Mesendoderm (in vitro differentiated cells): ENCODE measurements around the gene C2orf76.

ENCODE experiments used
- DNase-seq: peaks from one replicate; pipeline ENCODE4 v3.0.0; 2013
- H2AK5ac ChIP-seq: 2 replicates; pipeline ENCODE4 v1.6.1; 2013; ENCODE audit warnings: low read length, inconsistent platforms
- H2BK120ac ChIP-seq: 2 replicates; pipeline ENCODE4 v1.6.1; 2013; ENCODE audit warnings: low read depth, mild to moderate bottlenecking, low read length, moderate library complexity, mixed read lengths
- H2BK15ac ChIP-seq: replicated peaks from 2 replicates; pipeline ENCODE4 v1.6.1; 2013; ENCODE audit warnings: low read depth, mild to moderate bottlenecking, moderate library complexity
- H2BK5ac ChIP-seq: 2 replicates; pipeline ENCODE4 v1.6.1; 2013; ENCODE audit warnings: low read length, inconsistent platforms
- H3K18ac ChIP-seq: 2 replicates; pipeline ENCODE4 v1.6.1; 2013; ENCODE audit warnings: mild to moderate bottlenecking, low read length, mixed read lengths
- H3K23ac ChIP-seq: one replicate; pipeline ENCODE4 v1.6.1; 2013; ENCODE audit warnings: low read length
- H3K27ac ChIP-seq: 2 replicates; pipeline ENCODE4 v1.5.1; 2013; ENCODE audit warnings: low read depth, mild to moderate bottlenecking, inconsistent platforms, low read length, moderate library complexity
- H3K27me3 ChIP-seq: 2 replicates; pipeline ENCODE4 v1.6.1; 2013; ENCODE audit warnings: low read length, control low read depth, mild to moderate bottlenecking, inconsistent platforms; ENCODE audit not compliant: insufficient read depth, poor library complexity
- H3K36me3 ChIP-seq: 2 replicates; pipeline ENCODE4 v1.6.1; 2013; ENCODE audit warnings: low read length, inconsistent platforms; ENCODE audit not compliant: control insufficient read depth, insufficient read depth
- H3K4ac ChIP-seq: one replicate; pipeline ENCODE4 v1.6.1; 2013; ENCODE audit warnings: low read depth, mild to moderate bottlenecking, low read length, moderate library complexity
- H3K4me1 ChIP-seq: 2 replicates; pipeline ENCODE4 v1.6.1; 2013; ENCODE audit warnings: low read depth, low read length, inconsistent platforms; ENCODE audit not compliant: control insufficient read depth
- H3K4me2 ChIP-seq: 2 replicates; pipeline ENCODE4 v1.6.1; 2013; ENCODE audit warnings: low read length
- H3K4me3 ChIP-seq: 2 replicates; pipeline ENCODE4 v1.5.1; 2013; ENCODE audit warnings: mild to moderate bottlenecking, low read length
- H3K56ac ChIP-seq: one replicate; pipeline ENCODE4 v1.6.1; 2013; ENCODE audit warnings: low read length
- H3K79me1 ChIP-seq: 2 replicates; pipeline ENCODE4 v1.6.1; 2013; ENCODE audit warnings: low read length, inconsistent platforms
- H3K79me2 ChIP-seq: 2 replicates; pipeline ENCODE4 v1.6.1; 2013; ENCODE audit warnings: mild to moderate bottlenecking, low read length; ENCODE audit not compliant: control insufficient read depth, insufficient read depth
- H3K9ac ChIP-seq: 2 replicates; pipeline ENCODE4 v1.6.1; 2013; ENCODE audit warnings: low read length, inconsistent platforms
- H4K5ac ChIP-seq: one replicate; pipeline ENCODE4 v1.6.1; 2013; ENCODE audit warnings: low read length
- H4K8ac ChIP-seq: one replicate; pipeline ENCODE4 v1.6.1; 2013; ENCODE audit warnings: low read depth, mild to moderate bottlenecking, control low read depth, low read length, moderate library complexity
- WGBS: extraction: QIAGEN DNeasy Blood & Tissue Kit; methylation state at CpG from one replicate; pipeline ENCODE4 v1.1.7; 2013; ENCODE audit warnings: low lambda C conversion rate, missing lambda C conversion rate; ENCODE audit not compliant: insufficient coverage; ENCODE audit errors: extremely low coverage; 5-methylcytosine and 5-hydroxymethylcytosine counted together

The C2orf76 gene

DNA sequence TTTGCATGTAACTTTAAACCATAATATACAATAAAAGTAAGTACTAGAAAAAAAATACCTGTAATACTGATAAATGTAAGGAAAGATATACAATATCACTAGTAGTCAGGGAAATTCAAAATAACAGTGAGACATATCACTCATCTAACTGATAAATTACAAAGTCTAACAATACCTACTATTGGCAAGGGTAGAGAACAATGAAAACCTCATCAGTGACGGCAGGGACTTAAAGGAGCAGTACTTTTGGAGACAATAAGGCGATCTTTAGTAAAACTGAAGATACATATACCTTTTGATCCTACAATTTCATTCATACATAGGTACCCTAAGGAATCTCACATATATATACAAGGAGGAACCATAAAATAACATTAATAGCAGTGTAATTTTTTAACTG lies 24.9 kb downstream of the C2orf76 start:
- Histone ChIP-seq H3K9ac (no peak overlapping the region), H3K27ac (no peak overlapping the region), H4K8ac (no peak overlapping the region), H3K36me3 (no peaks in the 10 kb centered on the region), H3K18ac (no peak overlapping the region), H3K4me1 (no peaks in the 10 kb centered on the region), H4K5ac (no peak overlapping the region), H2AK5ac (no peak overlapping the region), H3K79me2 (no peaks in the 10 kb centered on the region), H3K79me1 (no peaks in the 10 kb centered on the region), H2BK120ac (no peak overlapping the region), H2BK5ac (no peak overlapping the region), H3K23ac (no peak overlapping the region), H3K27me3 (no peaks in the 10 kb centered on the region), H3K4ac (no peak overlapping the region), H3K56ac (no peak overlapping the region), H2BK15ac (no peak overlapping the region), H3K4me3 (no peak overlapping the region), H3K4me2 (no peak overlapping the region)
- no CpG with 5 or more reads among the region's 2 CpGs for WGBS
- DNase-seq = no peak

DNA sequence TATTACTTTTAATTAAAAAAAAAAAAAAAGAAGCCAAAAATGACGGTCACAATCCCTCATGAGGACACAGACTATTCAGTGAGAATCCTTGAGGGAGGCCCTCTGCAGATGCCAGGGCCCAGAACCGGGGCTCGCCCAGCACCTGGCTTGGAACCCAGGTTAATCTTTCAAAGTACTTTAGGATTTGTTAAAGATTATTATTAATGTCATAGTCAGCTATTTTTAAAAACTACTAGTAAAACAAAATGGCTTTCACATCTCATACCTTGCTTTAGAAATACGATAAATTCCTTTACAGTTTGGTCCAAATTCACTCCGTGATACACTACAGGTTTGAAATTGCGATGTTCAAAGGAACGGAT lies 27.1 kb downstream of the C2orf76 start:
- H3K79me1 ChIP-seq = no peaks in the 10 kb centered on the region
- no peak overlapping the region for H3K4me2 ChIP-seq
- H3K4me3 ChIP-seq = no peak overlapping the region
- H3K27ac ChIP-seq = no peak overlapping the region
- no peak overlapping the region for H3K56ac ChIP-seq
- no peak overlapping the region for H2BK5ac ChIP-seq
- no peak overlapping the region for H3K9ac ChIP-seq
- no peak overlapping the region for H2BK15ac ChIP-seq
- no peaks in the 10 kb centered on the region for H3K4me1 ChIP-seq
- H3K27me3 ChIP-seq = no peaks in the 10 kb centered on the region
- WGBS = no CpG with 5 or more reads among the region's 7 CpGs
- H3K36me3 ChIP-seq = no peaks in the 10 kb centered on the region
- no peak overlapping the region for H2BK120ac ChIP-seq
- no peak overlapping the region for H3K23ac ChIP-seq
- H2AK5ac ChIP-seq = no peak overlapping the region
- H4K8ac ChIP-seq = no peak overlapping the region
- no peak overlapping the region for H4K5ac ChIP-seq
- H3K4ac ChIP-seq = no peak overlapping the region
- no peak overlapping the region for H3K18ac ChIP-seq
- H3K79me2 ChIP-seq = no peaks in the 10 kb centered on the region
- DNase-seq = no peak

DNA sequence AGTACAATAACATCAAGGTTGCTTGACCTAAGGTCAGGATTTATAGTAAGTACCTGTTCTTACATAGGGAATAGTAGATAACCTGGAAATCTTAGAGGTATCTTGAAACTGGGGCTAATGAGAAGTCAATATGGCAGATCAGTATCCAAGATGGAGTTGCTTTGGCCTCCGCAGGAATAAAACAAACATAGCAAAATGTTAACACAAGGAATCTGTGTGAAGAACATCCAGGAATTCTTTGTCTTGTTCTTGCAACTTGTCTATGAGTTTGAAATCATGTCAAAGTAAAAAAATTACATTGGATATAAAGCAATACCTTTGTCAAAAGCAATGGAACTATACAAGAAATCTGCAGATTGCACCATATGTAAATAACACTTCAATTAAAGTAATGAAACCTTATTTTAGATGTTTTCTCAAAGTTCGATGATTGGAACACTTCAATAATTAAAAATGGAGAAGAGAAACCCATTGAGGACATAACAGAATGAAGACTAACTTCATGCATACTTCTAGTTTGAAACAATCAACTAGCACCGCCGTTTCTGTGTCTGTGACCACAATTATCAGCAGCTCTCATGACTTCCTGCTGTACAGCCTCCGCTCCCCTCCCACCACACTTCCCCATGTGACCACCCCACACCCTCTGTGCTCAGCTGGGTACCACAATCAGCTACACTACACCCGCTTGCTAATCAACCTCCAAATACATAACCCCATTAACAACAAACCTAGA lies 27.6 kb downstream of the C2orf76 start:
- Histone ChIP-seq H3K4me3 (no peak overlapping the region), H3K79me2 (no peaks in the 10 kb centered on the region), H3K56ac (no peak overlapping the region), H2BK15ac (no peak overlapping the region), H3K4me1 (no peaks in the 10 kb centered on the region), H3K9ac (no peak overlapping the region), H3K27me3 (no peaks in the 10 kb centered on the region), H3K36me3 (no peaks in the 10 kb centered on the region), H3K79me1 (no peaks in the 10 kb centered on the region), H3K4me2 (no peak overlapping the region), H2AK5ac (no peak overlapping the region), H3K27ac (no peak overlapping the region), H4K5ac (no peak overlapping the region), H2BK120ac (no peak overlapping the region), H3K23ac (no peak overlapping the region), H2BK5ac (no peak overlapping the region), H3K18ac (no peak overlapping the region), H4K8ac (no peak overlapping the region), H3K4ac (no peak overlapping the region)
- WGBS = no CpG with 5 or more reads among the region's 6 CpGs
- DNase-seq = no peak

- no CpG with 5 or more reads among the region's 2 CpGs for WGBS
- Histone ChIP-seq H4K5ac (no peak overlapping the region), H2BK120ac (no peak overlapping the region), H3K79me1 (no peaks in the 10 kb centered on the region), H3K4ac (no peak overlapping the region), H4K8ac (no peak overlapping the region), H3K4me3 (no peak overlapping the region), H3K4me1 (no peaks in the 10 kb centered on the region), H3K27me3 (no peaks in the 10 kb centered on the region), H2BK15ac (no peak overlapping the region), H3K27ac (no peak overlapping the region), H3K9ac (no peak overlapping the region), H3K56ac (no peak overlapping the region), H3K79me2 (no peaks in the 10 kb centered on the region), H2BK5ac (no peak overlapping the region), H3K23ac (no peak overlapping the region), H2AK5ac (no peak overlapping the region), H3K18ac (no peak overlapping the region), H3K4me2 (no peak overlapping the region), H3K36me3 (no peaks in the 10 kb centered on the region)
- peak; percentile 21 for DNase-seq
Measured at GRCh38 chr2:119338272-119338671, 28.4 kb downstream of the C2orf76 start.

- no peaks in the 10 kb centered on the region for H3K4me1 ChIP-seq
- no peaks in the 10 kb centered on the region for H3K36me3 ChIP-seq
- H2BK15ac ChIP-seq = no peak overlapping the region
- WGBS = no CpG with 5 or more reads among the region's 2 CpGs
- H2BK5ac ChIP-seq = no peak overlapping the region
- H4K8ac ChIP-seq = no peak overlapping the region
- H3K23ac ChIP-seq = no peak overlapping the region
- no peaks in the 10 kb centered on the region for H3K79me1 ChIP-seq
- H3K4ac ChIP-seq = no peak overlapping the region
- no peak overlapping the region for H2AK5ac ChIP-seq
- no peak overlapping the region for H3K4me3 ChIP-seq
- no peak overlapping the region for H3K18ac ChIP-seq
- no peak overlapping the region for H2BK120ac ChIP-seq
- no peaks in the 10 kb centered on the region for H3K27me3 ChIP-seq
- no peak for DNase-seq
- no peak overlapping the region for H3K56ac ChIP-seq
- H4K5ac ChIP-seq = no peak overlapping the region
- H3K27ac ChIP-seq = no peak overlapping the region
- H3K9ac ChIP-seq = no peak overlapping the region
- H3K79me2 ChIP-seq = no peaks in the 10 kb centered on the region
- no peak overlapping the region for H3K4me2 ChIP-seq
Measured at GRCh38 chr2:119337749-119338148, 28.9 kb downstream of the C2orf76 start.

- Histone ChIP-seq H3K23ac (no peak overlapping the region), H2BK120ac (no peak overlapping the region), H3K27ac (no peak overlapping the region), H3K56ac (no peak overlapping the region), H3K36me3 (no peaks in the 10 kb centered on the region), H4K5ac (no peak overlapping the region), H3K4me3 (no peak overlapping the region), H3K18ac (no peak overlapping the region), H2BK5ac (no peak overlapping the region), H3K27me3 (no peaks in the 10 kb centered on the region), H3K79me2 (no peaks in the 10 kb centered on the region), H2BK15ac (no peak overlapping the region), H2AK5ac (no peak overlapping the region), H3K4me1 (no peaks in the 10 kb centered on the region), H3K79me1 (no peaks in the 10 kb centered on the region), H3K9ac (no peak overlapping the region), H3K4ac (no peak overlapping the region), H3K4me2 (no peak overlapping the region), H4K8ac (no peak overlapping the region)
- no peak for DNase-seq
- WGBS = no CpG with 5 or more reads among the region's 2 CpGs
Measured at GRCh38 chr2:119333833-119334232, 32.8 kb downstream of the C2orf76 start.
